ENCODE data around the gene PRKCA.
A peak's percentile ranks its signal among the peaks of the same experiment; 100 is the strongest.
"Not testable (repeated sequence)": the region's sequence is repeated elsewhere in the genome, so short reads cannot be mapped to it uniquely, and the experiment has no call there.

PRKCA gene

GRCh38 chr17:66589892-66590291, 287.5 kb downstream of the PRKCA start:
- no peak for DNase-seq

DNA sequence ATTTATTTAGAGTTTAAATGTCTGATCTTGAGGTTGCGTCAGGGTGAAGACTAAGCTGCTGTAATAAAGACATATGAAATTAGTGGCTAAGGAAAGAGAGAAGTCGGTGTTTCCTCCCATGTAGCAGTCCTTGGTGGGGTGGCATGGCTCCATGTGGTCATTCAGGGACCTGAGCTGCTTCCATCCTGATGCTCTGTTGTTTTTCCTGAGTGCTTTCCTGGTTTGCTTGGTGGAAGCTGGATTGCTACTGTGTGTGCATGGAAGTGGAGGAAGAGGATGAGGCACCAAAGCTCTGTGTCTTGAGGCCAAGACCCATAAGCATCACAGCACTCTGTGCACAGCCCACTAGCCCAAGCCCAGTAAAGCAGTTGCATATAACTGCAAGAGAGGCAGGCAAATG, 290.7 kb downstream of the PRKCA start:
- DNase-seq, result no peak

- no peak for DNase-seq
Measured at GRCh38 chr17:66595893-66596292, 293.5 kb downstream of the PRKCA start.

- no peak for DNase-seq
Measured at GRCh38 chr17:66602659-66603384, 300.4 kb downstream of the PRKCA start.

DNA sequence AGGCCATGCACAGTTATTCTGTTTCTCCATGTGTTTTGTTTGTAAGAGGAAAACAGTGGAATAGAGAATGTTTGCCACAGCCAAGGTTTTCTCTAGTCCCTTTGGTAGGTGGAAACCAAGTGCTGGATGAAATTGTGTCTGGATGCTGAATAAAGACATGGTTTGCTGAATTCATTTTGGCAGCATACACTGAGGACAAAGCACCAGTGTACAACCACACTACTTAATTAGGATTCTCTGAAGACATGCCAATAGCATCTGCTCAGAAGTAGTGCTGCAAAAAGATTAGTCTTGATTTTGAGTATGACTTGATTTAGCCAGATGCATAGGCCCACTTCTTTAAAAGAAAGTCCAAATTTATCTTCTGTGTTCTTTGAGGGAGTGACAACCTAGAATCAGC, 302.0 kb downstream of the PRKCA start:
- peak in 1 of 2 experiments; percentile 28 for DNase-seq

- DNase-seq, result no peak
Measured at GRCh38 chr17:66605541-66605940, 303.1 kb downstream of the PRKCA start.

- no peak for DNase-seq
Measured at GRCh38 chr17:66610361-66611133, 308.1 kb downstream of the PRKCA start.

- DNase-seq, result no peak
Measured at GRCh38 chr17:66611397-66611796, 309.0 kb downstream of the PRKCA start.

DNA sequence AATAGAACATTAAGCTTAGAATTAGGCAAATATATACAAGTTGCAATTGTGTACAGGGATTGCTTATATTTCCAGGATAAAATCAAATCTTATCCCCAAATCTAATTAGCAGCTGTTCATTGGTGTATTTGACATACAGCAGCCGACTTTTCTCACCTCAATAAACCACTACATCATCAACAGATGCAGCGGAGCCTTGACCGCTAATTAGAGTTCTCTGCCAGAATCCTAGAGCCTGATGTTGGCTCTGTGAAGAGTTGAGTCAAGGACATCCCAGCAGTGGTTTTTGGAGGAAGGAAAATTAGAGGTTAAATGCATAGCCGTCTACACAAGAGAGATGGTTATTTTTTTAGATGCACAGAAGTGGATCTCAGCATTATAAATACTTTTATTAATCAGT, 310.6 kb downstream of the PRKCA start:
- no peak for DNase-seq

DNA sequence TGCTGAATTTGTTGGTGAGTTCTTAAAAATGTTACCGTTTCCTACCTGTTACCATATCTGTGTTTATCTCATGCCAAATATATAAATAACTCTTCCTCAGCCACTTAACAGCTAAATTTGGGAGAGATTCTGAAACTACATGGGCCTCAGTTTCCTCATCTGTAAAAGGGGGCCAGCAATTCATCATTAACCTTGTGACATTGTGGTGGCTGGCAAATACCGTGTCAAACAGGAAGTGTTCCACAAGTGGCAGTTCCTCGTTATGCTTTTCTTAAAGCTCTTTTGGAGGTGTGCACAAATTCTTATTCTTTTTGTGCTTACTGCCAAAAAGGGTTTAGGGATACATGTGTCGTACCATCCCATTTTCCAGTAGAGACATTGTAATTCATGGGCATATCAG, 312.1 kb downstream of the PRKCA start:
- no peak for DNase-seq

DNA sequence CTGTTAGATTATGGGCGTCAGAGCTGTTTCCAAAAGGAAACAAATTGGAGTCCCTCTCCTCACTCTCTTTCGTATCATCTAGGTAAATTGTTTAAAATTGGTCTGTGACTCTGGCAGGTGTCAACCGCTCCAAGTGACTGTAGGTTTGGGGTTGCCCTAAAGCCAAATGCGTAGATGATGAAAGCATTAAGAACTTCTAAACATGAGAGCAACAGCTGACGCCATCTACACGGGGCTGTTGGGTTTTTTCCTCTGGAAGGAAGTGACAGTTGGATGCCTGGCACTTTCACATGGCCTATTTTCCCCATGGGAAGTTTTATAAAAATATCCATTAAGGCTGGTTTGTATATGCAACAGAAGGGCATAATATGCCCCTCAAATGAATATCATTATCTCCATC, 316.8 kb downstream of the PRKCA start:
- DNase-seq, result no peak

GRCh38 chr17:66620528-66620927, 318.1 kb downstream of the PRKCA start:
- DNase-seq, result no peak

DNA sequence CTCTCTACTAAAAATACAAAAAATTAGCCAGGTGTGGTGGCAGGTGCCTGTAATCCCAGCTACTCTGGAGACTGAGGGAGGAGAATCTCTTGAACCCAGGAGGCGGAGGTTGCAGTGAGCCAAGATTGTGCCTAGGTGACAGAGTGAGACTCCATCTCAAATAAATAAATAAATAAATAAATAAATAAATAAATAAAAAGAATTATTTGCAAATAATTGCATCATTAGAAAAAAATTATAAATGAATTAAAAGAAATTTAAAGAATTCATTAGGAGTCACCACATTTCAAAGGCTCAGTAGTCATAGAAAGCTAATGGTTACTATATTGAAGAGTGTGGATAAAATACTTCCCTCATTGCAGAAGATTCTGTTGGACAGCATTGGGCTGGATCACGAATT, 322.2 kb downstream of the PRKCA start:
- DNase-seq, result not testable (repeated sequence)

DNA sequence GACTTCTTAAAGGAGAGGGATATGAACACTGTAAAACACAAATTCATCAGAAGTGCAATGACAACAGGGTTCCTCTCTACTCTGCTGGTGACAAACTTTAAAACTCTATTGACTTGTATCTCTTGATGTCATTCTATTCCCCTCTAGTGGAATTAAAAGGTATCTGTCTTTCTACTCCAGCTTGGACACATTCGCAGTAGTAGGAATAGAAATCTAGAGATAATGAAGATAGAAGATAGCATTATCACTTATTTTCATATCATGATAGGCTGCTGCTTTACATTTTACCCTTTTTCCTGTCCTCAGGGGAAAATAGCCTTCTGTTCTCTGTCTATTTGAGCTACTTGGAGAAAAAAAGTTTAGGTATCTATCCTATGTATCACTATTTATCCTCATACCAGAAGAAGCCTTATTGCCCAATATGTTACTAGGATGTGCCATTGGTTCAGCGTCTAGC, 322.9 kb downstream of the PRKCA start:
- no peak for DNase-seq

GRCh38 chr17:66627985-66628384, 325.6 kb downstream of the PRKCA start:
- no peak for DNase-seq

GRCh38 chr17:66629762-66630161, 327.3 kb downstream of the PRKCA start:
- DNase-seq, result no peak

DNA sequence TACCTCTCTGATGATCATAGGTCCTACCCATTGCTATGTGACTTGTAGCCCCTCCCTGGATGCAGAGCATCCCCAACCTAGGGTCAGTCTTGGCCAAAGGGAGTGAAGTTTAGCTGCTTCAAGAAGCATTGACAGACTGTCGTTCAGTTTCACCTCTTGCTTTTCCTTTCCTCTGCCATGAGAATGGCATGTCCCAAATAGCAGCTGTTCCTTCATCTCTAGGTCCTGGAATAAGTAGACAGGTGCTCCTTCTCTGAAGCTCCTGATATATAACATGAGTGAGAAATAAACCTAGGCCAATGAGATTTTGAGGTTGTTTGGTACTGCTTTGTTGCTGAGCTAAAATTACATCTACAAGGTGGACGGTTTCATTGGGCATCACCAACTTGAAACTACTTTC, 328.0 kb downstream of the PRKCA start:
- no peak for DNase-seq

- no peak for DNase-seq
Measured at GRCh38 chr17:66630828-66631472, 328.5 kb downstream of the PRKCA start.

DNA sequence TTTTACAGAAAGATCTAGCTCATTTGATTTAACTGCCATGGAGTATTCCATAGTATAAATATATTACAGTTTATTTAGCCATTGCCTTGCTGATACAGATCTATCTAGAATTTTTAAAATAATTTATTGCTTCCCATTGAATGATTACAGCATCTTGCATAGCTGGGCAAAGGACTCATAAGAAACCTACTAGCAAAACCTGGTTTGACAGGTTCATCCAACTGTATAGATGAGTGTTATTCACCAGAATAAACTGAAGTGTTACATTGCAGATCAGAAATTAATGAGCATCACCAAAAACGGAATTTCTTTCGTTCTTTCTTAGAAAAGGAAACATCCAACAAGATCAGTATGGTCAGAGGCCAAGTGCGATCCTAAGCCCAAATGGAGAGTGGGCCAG, 330.3 kb downstream of the PRKCA start:
- DNase-seq, result no peak

DNA sequence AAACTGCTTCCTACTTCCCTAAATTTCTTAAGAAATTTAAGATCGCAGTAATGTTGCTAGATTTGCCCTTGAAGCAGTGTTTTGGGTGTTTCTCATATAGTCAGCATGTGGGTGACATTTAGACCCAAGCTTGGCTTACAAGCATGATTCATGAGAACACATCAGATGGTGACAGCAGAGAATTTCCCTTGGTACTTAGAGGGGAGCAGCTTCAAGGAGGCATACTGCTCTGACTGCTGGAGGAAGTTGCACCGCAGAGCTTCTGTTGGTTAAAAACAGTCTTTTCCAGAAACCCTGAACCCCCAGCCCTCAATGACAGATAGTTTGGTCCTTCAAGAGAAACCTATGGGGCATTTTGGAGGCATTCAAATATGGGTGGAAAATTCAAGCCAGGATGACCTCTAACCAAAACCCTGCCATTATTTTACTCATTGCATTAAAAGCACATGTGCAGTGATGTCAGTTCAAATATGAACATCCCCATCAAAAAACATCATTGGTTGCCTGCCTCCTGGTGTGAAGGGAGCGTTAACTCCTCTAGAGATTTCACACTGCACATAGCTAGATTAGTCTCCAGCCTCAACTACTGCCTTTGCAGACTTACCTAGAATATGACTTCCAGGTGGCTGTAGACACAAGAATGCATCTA, 331.0 kb downstream of the PRKCA start:
- no peak for DNase-seq

DNA sequence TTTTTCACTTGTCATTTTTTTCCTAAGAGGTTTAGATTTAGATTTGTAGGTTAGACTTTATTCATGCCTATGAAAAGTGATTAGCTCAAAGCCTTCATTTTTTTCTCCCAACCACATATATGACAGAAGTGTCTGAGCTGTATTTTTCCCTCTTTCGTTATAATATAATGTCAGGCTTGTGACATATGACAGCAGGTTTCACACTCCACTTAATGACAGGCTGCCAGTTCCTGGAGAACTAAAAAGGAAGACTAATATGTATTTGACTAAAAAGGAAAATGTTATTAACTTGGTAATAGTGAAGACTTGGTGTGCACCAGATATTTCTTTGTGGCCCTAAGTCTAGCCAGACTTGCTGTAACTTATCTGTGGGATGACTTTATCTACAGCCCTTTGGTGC, 331.8 kb downstream of the PRKCA start:
- DNase-seq, result no peak

DNA sequence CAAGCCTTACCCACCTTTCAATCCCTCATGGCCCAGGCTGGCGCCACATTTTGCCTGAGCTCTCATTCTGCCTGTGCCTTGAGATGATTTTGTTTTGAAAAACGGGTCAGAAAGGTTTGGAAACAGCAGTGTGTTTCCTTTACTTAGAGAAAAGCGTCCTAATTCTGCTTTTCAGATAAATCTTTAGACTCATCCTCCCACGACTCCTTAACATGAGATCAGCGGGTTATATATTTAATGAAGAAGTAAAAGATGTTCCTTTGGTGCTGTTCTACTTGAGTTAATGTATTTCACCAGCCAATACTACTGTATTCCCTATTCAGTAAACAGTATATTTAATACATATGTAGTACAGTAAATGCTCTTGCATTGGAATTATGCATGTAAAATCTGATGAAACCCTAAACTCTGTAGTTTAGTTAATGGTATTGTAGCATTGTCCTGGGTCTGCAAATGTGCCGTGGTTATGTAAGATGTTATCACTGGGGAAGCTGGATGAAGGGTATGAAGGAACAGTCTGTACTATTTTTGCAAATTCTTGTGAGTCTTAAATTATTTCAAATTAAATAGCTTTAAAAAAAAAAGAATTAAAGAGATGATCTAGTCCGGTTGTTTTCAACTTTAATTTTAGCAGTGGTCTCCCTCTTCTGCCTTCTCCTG, 333.1 kb downstream of the PRKCA start:
- no peak for DNase-seq

GRCh38 chr17:66636111-66636510, 333.7 kb downstream of the PRKCA start:
- DNase-seq, result no peak

Data from NCI-H446 (cell line).